Epithelial cell of proximal tubule (primary cell): ENCODE data around the gene DNAJB4. TPM values are rescaled to one million over a fixed set of nuclear protein-coding genes. Genes with fewer than 3 reads are reported as not detected.
"Not testable (repeated sequence)": the region's sequence is repeated elsewhere in the genome, so short reads cannot be mapped to it uniquely, and the experiment has no call there.

Experiments used
- DNase-seq: peaks from one replicate; pipeline ENCODE4 v3.0.0-alpha.2; 2011; ENCODE audit warnings: low read depth
- H3K4me3 ChIP-seq: 2 replicates; pipeline ENCODE4 v1.5.1; 2011; ENCODE audit warnings: low read depth, mild to moderate bottlenecking, low read length
- CTCF ChIP-seq: conservative IDR thresholded peaks from 2 replicates; pipeline ENCODE4 v1.5.1; 2012; ENCODE audit warnings: low read depth, mild to moderate bottlenecking, low read length
- total RNA-seq: library from RNA; depleted of rRNA; stranded (reverse); fragments of >200 nt; gene quantifications from 2 replicates; pipeline ENCODE4 v1.2.3, GENCODE V29; 2015

Gene DNAJB4
- total RNA-seq, 1 donor from 2014 or later = 3.6 TPM

- H3K4me3 ChIP-seq = no peak overlapping the region
- no peak for DNase-seq
- TF ChIP-seq CTCF = no peak
Measured at GRCh38 chr1:77990629-77991204, 14.0 kb upstream of the DNAJB4 start.

GRCh38 chr1:77991638-77992037, 13.1 kb upstream of the DNAJB4 start:
- DNase-seq = no peak
- no peak overlapping the region for H3K4me3 ChIP-seq
- TF ChIP-seq CTCF = no peak

GRCh38 chr1:77994117-77994705, 10.5 kb upstream of the DNAJB4 start:
- no peak for DNase-seq
- no peak overlapping the region for H3K4me3 ChIP-seq
- TF ChIP-seq CTCF = no peak

GRCh38 chr1:77996734-77997133, 8.0 kb upstream of the DNAJB4 start:
- DNase-seq = no peak
- no peak overlapping the region for H3K4me3 ChIP-seq
- no peak for TF ChIP-seq CTCF

GRCh38 chr1:78000536-78000935, 4.2 kb upstream of the DNAJB4 start:
- not testable (repeated sequence) for DNase-seq, H3K4me3 ChIP-seq

- no peak overlapping the region for H3K4me3 ChIP-seq
- no peak for DNase-seq
- no peak for TF ChIP-seq CTCF
Measured at GRCh38 chr1:78003070-78003746, 1.5 kb upstream of the DNAJB4 start.

GRCh38 chr1:78003882-78004718, 639 bp upstream of the DNAJB4 start:
- peak; percentile 89 for DNase-seq
- H3K4me3 ChIP-seq = peak overlapping the region; percentile 70
- TF ChIP-seq CTCF = no peak
